HG03064 (cell line): Measurements from ENCODE around the gene MACROH2A1.

Source experiments
- ATAC-seq: cut with Tn5 transposase; IDR thresholded peaks from one replicate; pipeline ENCODE4 v1.9.1; 2021; ENCODE audit warnings: low read depth; ENCODE audit not compliant: unreplicated experiment

MACROH2A1 gene

DNA sequence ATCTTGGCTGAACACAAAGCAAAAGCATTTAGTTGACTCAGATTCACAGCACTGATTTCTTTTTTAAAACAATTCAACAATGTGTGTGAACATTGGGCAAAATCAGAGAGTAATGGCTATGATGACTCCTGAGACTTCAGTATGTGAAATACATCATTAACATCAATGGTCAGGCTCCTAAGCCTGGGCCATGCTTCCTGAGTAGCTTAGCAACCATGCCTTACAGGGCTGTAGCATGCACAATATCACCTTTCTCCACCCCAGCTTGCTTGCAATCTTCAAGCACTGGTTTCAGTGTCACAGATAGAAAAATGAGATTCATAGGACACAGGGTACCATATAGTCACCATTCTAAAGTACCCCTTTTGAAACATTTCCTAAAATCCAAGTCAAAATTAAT, 41.3 kb downstream of the MACROH2A1 start:
- ATAC-seq: no peak

DNA sequence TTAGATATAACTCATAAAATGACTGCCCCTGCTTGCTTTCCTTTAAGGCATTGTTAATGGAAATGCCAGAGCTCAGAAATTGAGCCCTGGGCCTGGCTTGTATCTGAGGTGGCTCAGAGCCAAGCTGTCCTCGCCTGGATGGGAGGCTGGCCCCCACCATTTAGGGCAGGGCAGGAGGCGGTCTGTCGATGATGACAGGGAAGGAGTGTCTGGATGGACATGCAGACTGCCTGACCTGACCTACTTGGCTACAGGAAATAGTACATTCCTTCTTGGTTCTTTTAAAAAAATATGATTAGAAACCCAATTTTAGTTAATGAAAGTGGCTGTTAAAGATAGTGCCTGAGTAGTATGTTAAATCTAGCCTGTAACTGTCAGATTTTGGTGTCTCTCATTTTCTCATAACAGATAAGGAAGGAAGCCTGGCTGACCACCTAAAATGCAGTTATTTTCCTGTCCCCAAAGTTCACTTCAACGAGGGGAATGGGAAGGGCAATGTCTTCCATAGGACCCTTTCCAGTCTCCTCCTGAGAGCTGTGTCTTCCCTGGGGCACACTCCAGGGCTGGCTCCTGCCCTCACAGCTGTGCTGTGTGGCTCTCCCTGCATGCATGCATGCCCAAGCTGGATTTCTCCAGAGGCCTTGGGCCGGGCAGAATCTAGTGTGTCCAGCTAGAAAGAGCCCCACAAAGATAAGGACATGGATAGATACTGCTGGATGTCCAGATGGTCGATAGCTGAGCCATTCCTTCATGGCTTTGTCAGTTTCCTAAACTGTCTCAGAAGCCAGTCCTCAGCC, 42.3 kb downstream of the MACROH2A1 start:
- no peak for ATAC-seq

DNA sequence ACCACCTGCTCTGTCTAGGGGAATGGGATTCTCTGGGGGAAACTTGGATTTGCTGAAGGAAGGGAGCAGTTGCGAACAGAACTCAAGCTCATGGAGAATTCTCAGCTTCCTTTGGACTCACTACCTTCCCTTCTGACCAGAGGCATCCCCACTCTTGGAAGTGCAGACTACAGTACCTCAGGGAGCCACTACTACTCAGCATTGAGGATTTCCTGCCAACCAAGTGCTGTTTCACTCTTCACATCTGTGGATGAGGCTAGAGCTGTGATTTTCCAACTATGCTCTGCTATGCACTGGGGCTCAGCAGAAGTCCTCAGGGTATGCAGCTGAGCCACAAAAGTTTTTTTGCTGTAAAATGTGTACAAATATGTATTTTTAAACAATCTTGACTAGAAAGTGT, 43.9 kb downstream of the MACROH2A1 start:
- ATAC-seq: no peak

GRCh38 chr5:135353952-135354721, 44.9 kb downstream of the MACROH2A1 start:
- ATAC-seq: no peak

DNA sequence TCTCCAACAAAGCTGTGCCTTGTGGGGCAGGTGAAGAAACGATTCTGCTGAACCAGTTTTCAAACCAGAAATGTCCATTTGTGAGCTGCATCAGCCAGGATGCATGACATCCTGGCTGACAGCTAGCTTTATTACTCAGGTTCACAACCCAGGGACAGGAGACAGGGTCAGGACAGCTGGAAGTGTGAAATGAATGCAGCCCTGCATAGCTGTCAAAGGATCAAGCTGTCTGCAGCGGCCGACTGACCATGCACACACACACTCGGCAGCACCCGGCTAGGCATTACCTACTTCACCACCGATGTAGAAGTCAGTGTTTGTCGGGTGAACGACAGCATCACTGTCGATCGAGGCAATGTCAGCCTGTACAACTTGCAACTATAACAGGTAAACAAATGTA, 48.5 kb downstream of the MACROH2A1 start:
- no peak for ATAC-seq

DNA sequence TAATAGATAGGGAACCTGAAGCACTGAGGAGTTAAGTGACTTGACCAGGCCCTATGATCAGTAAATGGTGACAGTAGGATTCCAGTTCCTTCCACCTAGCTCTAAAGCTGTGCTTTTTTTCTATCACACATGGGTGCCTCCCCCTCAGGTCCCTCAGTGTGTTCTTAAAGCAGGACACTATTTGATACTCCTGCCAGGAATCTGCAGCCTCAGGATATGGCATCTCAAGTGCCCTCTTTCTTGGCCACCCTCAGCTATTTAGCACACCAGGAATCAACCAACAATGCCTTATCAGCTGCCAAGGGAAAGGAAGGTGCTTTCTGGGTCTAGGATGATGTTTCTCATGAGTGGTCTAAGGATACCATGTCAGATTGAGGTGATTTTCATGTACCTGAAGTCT, 49.1 kb downstream of the MACROH2A1 start:
- ATAC-seq: no peak

DNA sequence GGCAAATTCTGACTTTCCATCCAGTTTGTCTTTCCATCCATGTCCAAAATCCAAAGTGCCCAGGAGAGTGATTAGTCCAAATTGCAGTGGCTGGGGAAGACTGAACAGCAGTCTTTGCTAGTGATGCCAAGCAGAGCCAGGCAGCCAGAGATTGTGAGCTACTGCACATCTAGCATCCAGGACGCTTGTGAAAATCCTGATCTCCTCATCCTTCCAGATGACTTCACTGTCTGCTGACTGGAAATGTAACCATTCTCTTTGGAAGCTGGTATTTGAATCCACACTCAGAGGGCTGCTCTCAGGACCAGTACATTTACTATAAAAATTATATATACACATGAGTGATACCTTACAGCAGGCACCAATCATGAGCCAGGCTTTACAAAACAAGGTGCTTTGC, 49.6 kb downstream of the MACROH2A1 start:
- no peak for ATAC-seq

DNA sequence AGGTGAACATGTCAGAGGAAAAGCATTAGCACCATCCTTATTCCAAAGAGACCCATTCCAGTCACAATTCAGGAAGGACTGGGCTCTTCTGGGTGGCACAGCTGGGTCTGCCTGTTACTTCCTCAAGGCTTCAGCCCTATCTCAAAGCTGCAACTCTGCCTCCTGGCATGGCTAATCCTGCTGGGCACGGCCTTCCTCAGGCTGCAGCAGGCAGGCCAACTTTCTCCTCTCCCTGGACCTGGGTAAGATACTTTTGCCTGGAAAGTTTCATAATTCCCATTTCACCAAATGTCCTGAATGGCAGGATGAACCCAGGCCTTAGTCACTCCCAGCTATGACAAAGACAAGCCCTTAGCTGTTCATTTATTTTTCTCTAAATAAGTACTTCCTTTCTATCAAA, 50.1 kb downstream of the MACROH2A1 start:
- ATAC-seq: no peak

GRCh38 chr5:135347392-135347791, 51.6 kb downstream of the MACROH2A1 start:
- no peak for ATAC-seq

DNA sequence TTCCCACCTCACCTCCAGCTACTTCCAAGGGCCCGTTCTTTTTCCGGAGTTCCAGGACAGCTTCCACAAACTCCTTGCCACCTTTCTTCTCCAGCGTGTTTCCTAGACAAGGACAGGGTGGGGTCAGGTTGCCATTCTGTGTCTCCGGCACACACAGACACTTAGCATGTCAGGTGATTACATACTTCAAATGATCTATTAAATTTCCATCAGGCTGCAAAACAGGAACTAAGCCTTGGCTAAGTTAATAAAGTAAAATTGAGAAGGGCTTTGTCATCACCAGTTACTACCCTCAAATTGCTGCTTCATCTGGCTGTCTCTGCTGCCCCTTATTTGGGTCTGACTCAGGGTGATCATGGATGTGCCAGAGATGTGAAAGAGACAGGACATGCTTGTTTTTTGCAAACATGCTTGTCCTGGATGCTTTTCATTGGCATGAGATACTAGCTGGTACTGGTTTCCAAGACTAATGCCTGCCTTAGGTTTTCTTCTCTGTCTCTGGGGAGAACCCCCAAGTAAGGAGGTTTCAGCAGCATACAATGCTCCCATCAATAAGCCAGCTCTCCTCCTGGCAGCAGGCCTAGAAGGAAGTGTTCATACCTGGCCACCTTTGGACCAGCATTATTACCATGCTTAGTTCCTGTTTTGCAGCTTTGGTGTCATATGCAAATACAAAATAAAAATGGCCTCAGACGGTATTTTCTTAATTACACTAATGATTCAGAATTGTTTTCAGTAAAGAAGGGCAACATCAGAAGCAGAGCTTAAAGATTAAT, 52.9 kb downstream of the MACROH2A1 start:
- ATAC-seq: no peak

DNA sequence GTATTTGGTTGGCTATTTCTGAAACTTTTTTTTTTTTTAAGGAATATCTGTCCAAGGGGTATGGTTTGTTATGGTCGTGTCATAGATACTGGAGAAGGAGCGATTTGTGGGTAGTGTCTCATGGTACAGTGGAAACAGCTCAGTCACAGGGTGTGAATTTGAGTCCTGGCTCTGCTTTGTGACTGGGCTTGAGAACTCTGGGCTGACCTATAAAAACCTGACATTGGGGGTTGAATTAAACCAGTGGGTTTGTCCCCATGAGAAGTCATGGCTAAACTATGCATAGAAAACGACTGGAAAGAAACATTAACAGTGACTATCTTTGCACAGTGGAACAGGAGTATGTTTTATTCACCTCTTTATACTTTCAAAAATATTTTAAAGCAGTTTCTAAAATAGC, 54.7 kb downstream of the MACROH2A1 start:
- ATAC-seq: no peak

GRCh38 chr5:135343413-135343812, 55.6 kb downstream of the MACROH2A1 start:
- no peak for ATAC-seq

DNA sequence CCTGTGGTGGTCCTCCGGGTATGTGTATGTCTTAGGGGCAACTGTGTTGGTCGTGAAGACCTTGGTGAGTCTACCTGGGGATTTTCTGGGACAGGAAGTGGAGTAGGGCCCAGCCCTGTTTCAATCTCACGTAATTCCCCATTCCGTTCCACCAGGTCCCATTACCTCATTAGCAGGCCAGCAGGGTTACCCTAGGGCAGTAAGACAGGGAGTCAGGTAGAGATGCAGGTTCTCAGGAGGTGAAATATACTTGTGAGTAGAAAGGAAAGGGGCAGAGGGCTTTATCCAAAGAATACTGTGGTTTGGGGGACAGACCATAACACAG, 56.5 kb downstream of the MACROH2A1 start:
- ATAC-seq: no peak

DNA sequence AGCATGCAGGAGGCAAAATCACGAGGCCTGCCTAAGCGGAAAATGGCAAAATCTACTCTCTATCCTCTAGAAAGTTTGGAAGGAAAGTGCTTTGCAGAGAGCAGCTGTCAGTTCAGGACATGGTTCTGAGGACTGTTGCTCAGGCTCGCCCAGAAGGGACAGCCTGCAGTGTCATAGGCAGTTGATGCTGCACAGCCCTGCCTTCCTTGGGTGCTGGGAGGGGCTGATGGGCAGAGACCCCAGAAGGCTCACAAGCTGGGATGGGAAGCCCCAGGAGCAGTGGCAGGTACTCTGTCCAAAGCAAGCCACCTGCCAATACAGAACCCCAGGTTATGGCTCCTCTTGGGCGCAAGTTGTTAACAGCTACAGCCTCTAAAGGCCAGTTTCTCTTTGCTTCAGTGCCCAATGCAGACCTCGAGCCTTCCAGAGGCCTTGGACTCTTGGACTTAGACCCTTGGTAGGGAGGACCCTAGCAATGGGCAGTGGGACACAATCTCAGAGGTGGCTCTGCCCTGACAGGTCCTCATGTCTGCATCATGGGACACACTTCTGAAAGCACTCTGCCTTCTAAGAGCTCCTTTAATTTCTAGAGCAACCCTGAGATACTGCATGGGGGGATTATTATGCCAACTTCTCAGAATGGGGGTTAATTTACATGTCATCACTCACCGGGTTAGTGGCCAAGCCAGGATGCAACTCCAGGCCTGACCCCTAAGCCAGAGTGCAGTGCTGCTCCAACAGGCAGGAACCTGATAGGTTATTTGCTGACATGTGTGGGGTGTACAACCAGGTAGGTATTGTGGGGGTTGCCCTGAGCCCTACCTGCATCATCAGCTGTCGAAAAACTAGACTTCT, 57.1 kb downstream of the MACROH2A1 start:
- no peak for ATAC-seq

GRCh38 chr5:135341016-135341666, 57.9 kb downstream of the MACROH2A1 start:
- no peak for ATAC-seq

GRCh38 chr5:135340568-135340967, 58.5 kb downstream of the MACROH2A1 start:
- ATAC-seq: no peak

- ATAC-seq: no peak
These were observed 59.4 kb downstream of the MACROH2A1 start for GRCh38 chr5:135339623-135340022.

- no peak for ATAC-seq
These were observed 59.8 kb downstream of the MACROH2A1 start for GRCh38 chr5:135339189-135339588.

- no peak for ATAC-seq
These were observed 62.0 kb downstream of the MACROH2A1 start for GRCh38 chr5:135337064-135337463.
